T-helper 22 cell (primary cell): ENCODE results near the gene CAPG.

ENCODE experiments used
- DNase-seq: peaks from one replicate; pipeline ENCODE4 v3.0.0-alpha.2; 2020; ENCODE audit warnings: low read depth

The CAPG gene

GRCh38 chr2:85356186-85356585, 54.0 kb downstream of the CAPG start:
- no peak for DNase-seq

DNA sequence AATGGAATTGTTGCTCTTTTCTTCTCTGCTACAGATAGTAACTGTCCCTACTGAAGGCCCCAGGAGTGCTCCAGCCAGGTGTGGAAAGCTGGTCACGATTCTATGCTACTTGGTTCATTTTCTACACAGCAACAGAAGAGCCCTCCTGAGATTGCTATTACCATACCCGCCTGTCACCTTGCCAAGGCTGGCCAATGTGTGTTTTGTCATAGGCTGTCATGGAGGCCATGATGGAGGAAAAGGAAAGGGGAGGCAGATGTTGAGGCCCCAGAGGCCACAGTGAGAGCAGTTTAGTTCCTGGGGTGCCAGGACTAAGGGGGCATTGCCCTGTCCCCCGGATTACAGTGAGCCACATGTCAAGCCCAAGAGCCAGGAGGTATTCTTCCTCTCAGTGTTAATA, 54.6 kb downstream of the CAPG start:
- DNase-seq, result no peak

DNA sequence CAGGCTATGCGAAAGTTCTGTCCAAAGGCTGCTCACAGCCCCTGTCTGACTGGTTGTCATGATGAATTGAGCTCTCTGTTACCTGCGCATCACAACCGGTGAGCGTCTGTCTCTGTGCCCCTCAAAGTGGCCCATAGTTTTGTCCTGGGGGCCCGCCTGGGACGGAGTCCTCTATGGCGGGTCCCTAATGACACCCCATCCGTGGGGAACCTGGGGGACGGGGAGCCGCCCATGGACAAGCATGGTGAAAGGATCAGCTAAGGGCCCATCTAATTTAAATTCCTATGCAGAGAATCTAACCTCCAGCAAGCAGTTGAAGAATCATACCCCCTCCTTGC, 55.1 kb downstream of the CAPG start:
- DNase-seq, result no peak

DNA sequence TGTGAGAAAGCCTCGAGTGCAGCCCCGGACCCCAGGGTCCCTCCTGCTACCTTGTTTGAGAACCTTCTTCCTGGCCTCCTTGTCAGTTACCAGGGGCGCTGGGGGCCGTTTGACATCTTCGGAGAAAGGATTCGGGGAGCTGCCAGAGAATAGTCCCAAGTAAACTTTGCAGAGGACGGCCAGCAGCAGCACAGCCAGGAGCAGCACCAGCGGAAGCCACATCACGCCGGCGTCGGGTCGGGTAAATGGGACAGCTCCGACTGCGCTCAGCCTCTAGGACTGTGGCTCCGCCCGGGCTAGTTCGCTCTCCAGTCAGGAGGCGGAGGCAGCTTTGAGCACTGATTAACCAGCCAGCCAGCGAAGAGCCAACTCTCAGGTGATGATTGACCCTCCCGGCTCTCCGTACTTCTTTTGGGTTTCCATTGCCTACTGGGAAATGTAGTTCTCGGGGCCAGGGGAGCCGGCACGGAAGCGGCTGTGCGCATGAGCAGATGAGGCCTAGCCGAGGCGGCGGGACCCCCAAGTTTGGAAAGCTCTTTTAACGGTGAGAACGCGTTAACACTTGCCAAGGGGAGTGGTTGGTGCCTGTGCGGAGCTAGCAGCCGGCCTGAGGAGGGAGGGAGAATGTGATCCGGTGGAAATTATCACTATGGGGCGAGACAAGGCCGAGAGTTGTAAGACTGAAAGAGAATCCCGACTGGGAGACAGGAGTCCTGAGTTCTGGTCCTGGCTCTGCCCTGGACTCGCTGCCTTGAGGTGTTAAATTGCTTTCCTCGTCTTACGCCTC, 55.7 kb downstream of the CAPG start, which contains the start of the genes ELMOD3 and RETSAT:
Gene ELMOD3 (plus strand): TSS at position 484 of the 787 bp plus-strand sequence. CDS start 2,430 bp downstream, outside the sequence.
Gene RETSAT (minus strand): TSS at position 243 of the 787 bp plus-strand sequence. CDS start 21 bp downstream, at position 222.
- DNase-seq, result peak; percentile 98

DNA sequence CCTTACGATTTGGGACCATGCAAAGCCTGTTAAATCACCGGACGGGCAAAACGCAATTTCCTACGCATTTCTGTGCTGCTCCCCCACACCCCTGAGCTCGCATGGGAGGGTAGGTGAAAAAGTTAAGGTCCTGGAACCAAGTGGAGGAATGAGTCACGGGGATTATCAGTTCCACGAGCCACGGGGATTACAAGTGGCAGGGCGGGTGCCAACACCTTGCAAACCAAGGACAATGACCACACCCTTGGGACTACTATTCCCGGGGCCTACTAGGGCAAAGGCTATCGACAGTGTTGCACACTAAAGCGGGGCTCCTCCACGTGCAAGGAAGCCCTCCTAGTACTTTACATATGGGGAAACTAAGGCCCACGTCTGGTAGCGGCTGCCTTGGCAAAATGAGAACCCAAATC, 56.3 kb downstream of the CAPG start:
- DNase-seq, result no peak

DNA sequence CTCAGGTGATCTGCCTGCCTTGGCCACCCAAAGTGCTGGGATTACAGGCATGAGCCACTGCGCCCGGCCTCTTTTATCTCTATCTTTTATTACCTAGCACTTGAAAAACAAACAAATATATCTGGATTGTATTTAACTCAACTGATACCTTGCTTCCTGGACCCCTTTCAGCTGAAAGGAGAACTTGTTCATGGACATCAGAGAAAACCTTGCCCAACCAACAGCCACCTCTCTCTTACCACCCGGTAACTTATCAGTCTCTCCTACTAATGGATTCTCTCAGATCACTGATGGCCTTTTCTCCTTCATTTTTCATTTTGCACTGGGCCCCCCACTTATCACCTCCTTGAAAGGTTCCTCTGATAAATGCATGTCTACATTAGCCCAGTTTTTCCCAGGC, 62.6 kb downstream of the CAPG start:
- DNase-seq, result no peak
